Measurements from ENCODE around the gene RTN4R. TPM values are rescaled to one million over a fixed set of nuclear protein-coding genes. Genes with fewer than 3 reads are reported as not detected.

Gene RTN4R
- total and polyA plus RNA-seq, 9 of the 15 experiments (the other 6 are each of a cell fraction or from before 2014, with no cell fraction given), result 0.04 to 2.8 (median 1.4) TPM; not detected in 3

- TF ChIP-seq CHD7 (IDR thresholded peaks at IDR 0.05; ENCODE audit: low read depth, low read length) (no peak), PATZ1 (CRISPR knock-in tag; IDR thresholded peaks at IDR 0.05; ENCODE audit: borderline replicate concordance) (no peak), NR4A1 (CRISPR knock-in tag; IDR thresholded peaks at IDR 0.05) (no peak), NR4A1 (tag; IDR thresholded peaks at IDR 0.05) (no peak), PRDM10 (IDR thresholded peaks at IDR 0.05; ENCODE audit: partially characterized antibody) (peak; percentile 20), PCBP1 (IDR thresholded peaks at IDR 0.05; ENCODE audit: low read depth, low read length, poor library complexity, severe bottlenecking) (no peak)
Measured at GRCh38 chr22:20243537-20244249, 24.4 kb downstream of the RTN4R start (continued).

Data from K562 (cell line).